Measurements from ENCODE around the gene YDJC.

- no peak for TF ChIP-seq CTCF (IDR thresholded peaks at IDR 0.05)
- no peak for TF ChIP-seq POLR2A (IDR thresholded peaks at IDR 0.05)
These were observed 44.9 kb upstream of the YDJC start for GRCh38 chr22:21674638-21675245.
